ENCODE measurements around the gene CD79A. TPM values are rescaled to one million over a fixed set of nuclear protein-coding genes. Genes with fewer than 3 reads are reported as not detected.

The CD79A gene
- total RNA-seq, 1 experiment from 2014 or later: 0.69 TPM

GRCh38 chr19:41868120-41868988 is 8.7 kb upstream of the CD79A start:
- H3K9ac ChIP-seq (ENCODE audit: low read length): 0 out of 2 replicates have a peak overlapping the region, but pooled peaks have one; percentile 12
- H4K20me1 ChIP-seq (ENCODE audit: insufficient read depth): peaks cover 56% of the 10 kb centered on the region; the same call in 1 of the 2 replicates
- ChIA-PET POLR2A (interaction anchor here (0.9 kb wide), 1 partner anchor 8 kb away, joined by 5 read pairs; the partner anchor contains the start of gene RPS19), RAD21 (ENCODE audit: low non-redundant PET in 1 of 2, low total read pairs in 2 of 2, uncharacterized antibody in 2 of 2, unreplicated experiment in 2 of 2) (no interaction called here), CTCF (no interaction called here)
- intact Hi-C loops (cut with micrococcal nuclease): no loop called here
- no peak overlapping the region for H2AFZ ChIP-seq (ENCODE audit: low read depth, low read length, poor library complexity, severe bottlenecking)
- no peaks in the 10 kb centered on the region for H3K9me2 ChIP-seq (ENCODE audit: insufficient read depth)
- BruUV-seq (replicated peaks): no TSS peak
- no peak for DNase-seq (ENCODE audit: low read depth, low spot score)
- H3K4me3 ChIP-seq (replicated peaks in 1 of 2; ENCODE audit: low read depth in 1 of 2, low read length in 2 of 2): no peak overlapping the region
- no peak overlapping the region for H3K4me2 ChIP-seq (ENCODE audit: low read length)
- ATAC-seq: no peak
- H3K79me2 ChIP-seq (ENCODE audit: insufficient read depth, low read length): peaks cover 65% of the 10 kb centered on the region
- H3K9me3 ChIP-seq (ENCODE audit: control insufficient read depth in 1 of 2, insufficient read depth in 1 of 2, low read depth in 1 of 2, low read length in 2 of 2): no peaks in the 10 kb centered on the region
- peaks cover 57 to 78% of the 10 kb centered on the region in 2 experiments for H3K36me3 ChIP-seq (ENCODE audit: control insufficient read depth in 1 of 2, insufficient read depth in 2 of 2, low read length in 2 of 2)
- no peaks in the 10 kb centered on the region for H3K27me3 ChIP-seq (ENCODE audit: insufficient read depth, low read length)
- peak overlapping the region; percentile 47 for H3K27ac ChIP-seq (ENCODE audit: low read depth, low read length)
- TF ChIP-seq YY1 (IDR thresholded peaks at IDR 0.05; ENCODE audit: extremely low read depth, insufficient replicate concordance, low read depth, low read length) (no peak), ZFX (IDR thresholded peaks at IDR 0.05) (no peak), ATF3 (IDR thresholded peaks at IDR 0.05) (no peak), MAX (IDR thresholded peaks at IDR 0.05) (no peak), CTCF (IDR thresholded peaks at IDR 0.05 in 2 of 3, conservative IDR thresholded peaks at IDR 0.05 in 1 of 3; ENCODE audit: borderline replicate concordance in 1 of 3, insufficient read depth in 1 of 3, low read depth in 2 of 3, low read length in 2 of 3) (no peak), EZH2 (IDR thresholded peaks at IDR 0.05) (no peak)
- peaks cover 0 to 55% of the 10 kb centered on the region in 2 experiments; a peak in 2 of 4 replicates for H3K4me1 ChIP-seq (ENCODE audit: control insufficient read depth in 1 of 2, insufficient read depth in 2 of 2, low read length in 2 of 2)

Data from HCT116 (cell line).